HCT116 (cell line): ENCODE data around the gene MCAM. TPM values are rescaled to one million over a fixed set of nuclear protein-coding genes. Genes with fewer than 3 reads are reported as not detected.
A peak's percentile ranks its signal among the peaks of the same experiment; 100 is the strongest.

Experiments
- ATAC-seq: fragments of 200-7000 bp; cut with Tn5 transposase; 2 replicates; pipeline ENCODE4 v1.9.1; 2020; ENCODE audit warnings: mild to moderate bottlenecking, moderate library complexity
- BruUV-seq: library from RNA; stranded (reverse); fragments of 400-500 nt; replicated peaks from 2 replicates; lab custom pipeline; 2021; lab: Mats Ljungman, UMichigan
- CTCF ChIA-PET: fragments of 300-600 bp; sonication (Branson Sonifier 250); formaldehyde crosslinking; loops from one replicate; lab custom pipeline; 2021; ENCODE audit warnings: antibody characterized with exemption; lab: Charles Lee
- POLR2A ChIA-PET: fragments of 300-600, 350-600 bp; sonication (Branson Sonifier 250); formaldehyde crosslinking; loops from one replicate; lab custom pipeline; 2021; ENCODE audit warnings: antibody characterized with exemption; lab: Charles Lee
- RAD21 ChIA-PET, 2 experiments: fragments of 300-600 bp; sonication (Branson Sonifier 250); formaldehyde crosslinking; loops; one replicate each; lab custom pipeline; 2023; ENCODE audit warnings: low total read pairs in 2 of 2; ENCODE audit not compliant: uncharacterized antibody in 2 of 2, unreplicated experiment in 2 of 2, low non-redundant PET in 1 of 2; lab: Charles Lee
- DNase-seq: peaks from one replicate; pipeline ENCODE4 v3.0.0-alpha.2; 2010; ENCODE audit warnings: low read depth, low spot score
- H2AFZ ChIP-seq: fragments of 200-600 bp; shearing (Covaris generic), sonication (generic); 2 replicates; pipeline ENCODE4 v1.6.1; 2017; ENCODE audit warnings: low read depth, mixed run types, mixed read lengths, antibody characterized with exemption, low read length; ENCODE audit not compliant: poor library complexity, severe bottlenecking
- H3K27ac ChIP-seq: 2 replicates; pipeline ENCODE4 v1.5.1; 2012; ENCODE audit warnings: low read depth, low read length
- H3K27me3 ChIP-seq: fragments of 200-600 bp; sonication (generic); 2 replicates; pipeline ENCODE4 v1.6.1; 2016; ENCODE audit warnings: mixed run types, low read length, mixed read lengths; ENCODE audit not compliant: insufficient read depth
- H3K36me3 ChIP-seq, 2 experiments: fragments of 200-500 bp in 1 of 2; fragments of 200-600 bp in 1 of 2; sonication (Bioruptor generic) in 1 of 2; sonication (generic) in 1 of 2; 2 replicates each; pipeline versions ENCODE4 v1.5.1 to v1.6.1; 2014 to 2016; ENCODE audit warnings: low read length in 2 of 2, inconsistent platforms in 1 of 2, mixed read lengths in 1 of 2, mixed run types in 1 of 2; ENCODE audit not compliant: insufficient read depth in 2 of 2, control insufficient read depth in 1 of 2
- H3K4me1 ChIP-seq, 2 experiments: fragments of 200-600 bp in 1 of 2; sonication (generic) in 1 of 2; 2 replicates each; pipeline versions ENCODE4 v1.5.1 to v1.6.1; 2012 to 2017; ENCODE audit warnings: low read length in 2 of 2, inconsistent platforms in 1 of 2, mild to moderate bottlenecking in 1 of 2, mixed read lengths in 1 of 2, mixed run types in 1 of 2, moderate library complexity in 1 of 2; ENCODE audit not compliant: insufficient read depth in 2 of 2, control insufficient read depth in 1 of 2
- H3K4me2 ChIP-seq: fragments of 200-600 bp; sonication (generic); 2 replicates; pipeline ENCODE4 v1.6.1; 2017; ENCODE audit warnings: mixed run types, low read length, mixed read lengths
- H3K4me3 ChIP-seq, 2 experiments: fragments of 200-600 bp in 1 of 2; sonication (generic) in 1 of 2; replicated peaks in 1 of 2; 2 replicates each; pipeline ENCODE4 v1.5.1; 2011 to 2016; ENCODE audit warnings: low read length in 2 of 2, control low read depth in 1 of 2, low read depth in 1 of 2, mild to moderate bottlenecking in 1 of 2, mixed read lengths in 1 of 2, mixed run types in 1 of 2
- H3K79me2 ChIP-seq: fragments of 200-600 bp; sonication (generic); 2 replicates; pipeline ENCODE4 v1.6.1; 2017; ENCODE audit warnings: mild to moderate bottlenecking, mixed run types, low read length, moderate library complexity, mixed read lengths; ENCODE audit not compliant: insufficient read depth
- H3K9ac ChIP-seq: fragments of 200-600 bp; sonication (generic); 2 replicates; pipeline ENCODE4 v1.6.1; 2016; ENCODE audit warnings: low read length, mixed read lengths
- H3K9me2 ChIP-seq: fragments of 200-600 bp; sonication (generic), shearing (Covaris generic); 2 replicates; pipeline ENCODE4 v1.6.1; 2017; ENCODE audit warnings: mixed run types, mild to moderate bottlenecking, moderate library complexity; ENCODE audit not compliant: insufficient read depth
- H3K9me3 ChIP-seq, 2 experiments: fragments of 200-500 bp in 1 of 2; fragments of 200-600 bp in 1 of 2; sonication (Bioruptor generic) in 1 of 2; sonication (generic) in 1 of 2; 2 replicates each; pipeline ENCODE4 v1.6.1; 2014 to 2017; ENCODE audit warnings: low read length in 2 of 2, mixed read lengths in 2 of 2, inconsistent platforms in 1 of 2, low read depth in 1 of 2, mild to moderate bottlenecking in 1 of 2, mixed run types in 1 of 2, moderate library complexity in 1 of 2; ENCODE audit not compliant: control insufficient read depth in 1 of 2, insufficient read depth in 1 of 2
- H4K20me1 ChIP-seq: fragments of 200-600 bp; sonication (generic), shearing (Covaris generic); 2 replicates; pipeline ENCODE4 v1.6.1; 2017; ENCODE audit warnings: mixed run types, mild to moderate bottlenecking, moderate library complexity; ENCODE audit not compliant: insufficient read depth
- ATF3 ChIP-seq: IDR thresholded peaks from 2 replicates; pipeline ENCODE4 v1.6.1; 2012
- CBX3 ChIP-seq: IDR thresholded peaks from 2 replicates; pipeline ENCODE4 v1.6.1; 2012; ENCODE audit warnings: low read depth
- CEBPB ChIP-seq: IDR thresholded peaks from 2 replicates; pipeline ENCODE4 v1.6.1; 2012; ENCODE audit warnings: low read depth
- CTCF ChIP-seq, 3 experiments: fragments of 200-600 bp in 1 of 3; sonication (generic) in 1 of 3; IDR thresholded peaks in 2 of 3; conservative IDR thresholded peaks in 1 of 3; 2 replicates each; pipeline ENCODE4 v1.5.1; 2012 to 2017; ENCODE audit warnings: low read depth in 2 of 3, low read length in 2 of 3, antibody characterized with exemption in 1 of 3, borderline replicate concordance in 1 of 3, control low read depth in 1 of 3, mild to moderate bottlenecking in 1 of 3, mixed read lengths in 1 of 3, mixed run types in 1 of 3, moderate library complexity in 1 of 3; ENCODE audit not compliant: insufficient read depth in 1 of 3
- EGR1 ChIP-seq: IDR thresholded peaks from 2 replicates; pipeline ENCODE4 v1.6.1; 2012; ENCODE audit warnings: low read depth
- EZH2 ChIP-seq: fragments of 200-600 bp; sonication (generic); IDR thresholded peaks from 2 replicates; pipeline ENCODE4 v1.6.1; 2017; ENCODE audit warnings: antibody characterized with exemption, mixed run types
- EZH2phosphoT487 ChIP-seq: fragments of 200-600 bp; IDR thresholded peaks from 2 replicates; pipeline ENCODE4 v1.6.1; 2018; ENCODE audit warnings: antibody characterized with exemption, borderline replicate concordance
- FOSL1 ChIP-seq: IDR thresholded peaks from 2 replicates; pipeline ENCODE4 v1.6.1; 2012; ENCODE audit warnings: low read depth
- JUND ChIP-seq: IDR thresholded peaks from 2 replicates; pipeline ENCODE4 v1.6.1; 2012
- MAX ChIP-seq: IDR thresholded peaks from 2 replicates; pipeline ENCODE4 v1.6.1; 2012
- POLR2A ChIP-seq: IDR thresholded peaks from 2 replicates; pipeline ENCODE4 v1.7.0; 2011; ENCODE audit warnings: borderline replicate concordance; ENCODE audit not compliant: insufficient read depth, insufficient read length; ENCODE audit errors: extremely low read depth
- RAD21 ChIP-seq: IDR thresholded peaks from 2 replicates; pipeline ENCODE4 v1.6.1; 2012; ENCODE audit warnings: low read depth, mild to moderate bottlenecking
- SIN3A ChIP-seq: IDR thresholded peaks from 2 replicates; pipeline ENCODE4 v1.6.1; 2012; ENCODE audit warnings: low read depth
- SRF ChIP-seq: IDR thresholded peaks from 2 replicates; pipeline ENCODE4 v1.6.1; 2012; ENCODE audit warnings: low read depth
- YY1 ChIP-seq: IDR thresholded peaks from 2 replicates; pipeline ENCODE4 v1.6.1; 2011; ENCODE audit warnings: low read length, low read depth, moderate library complexity, mild to moderate bottlenecking; ENCODE audit not compliant: insufficient replicate concordance; ENCODE audit errors: extremely low read depth
- ZBTB33 ChIP-seq: IDR thresholded peaks from 2 replicates; pipeline ENCODE4 v1.6.1; 2011; ENCODE audit warnings: mild to moderate bottlenecking, low read length, moderate library complexity; ENCODE audit not compliant: insufficient replicate concordance; ENCODE audit errors: extremely low read depth
- ZFX ChIP-seq: fragments of 450-650 bp; IDR thresholded peaks from 2 replicates; pipeline ENCODE4 v1.6.1; 2017
- intact Hi-C: fragments of 100-400 bp; cut with micrococcal nuclease; formaldehyde crosslinking; loops from 2 replicates; pipeline ENCODE4 v1.10.0; 2022
- total RNA-seq: library from RNA; stranded (reverse); gene quantifications from one replicate; pipeline ENCODE4 v1.2.1, GENCODE V29; 2021; ENCODE audit not compliant: unreplicated experiment

Gene MCAM
- total RNA-seq, 1 experiment from 2014 or later, result 17.4 TPM

GRCh38 chr11:119290894-119291497 is 25.9 kb downstream of the MCAM start:
- H3K4me1 ChIP-seq, result peaks cover 0 to 4% of the 10 kb centered on the region in 2 experiments; a peak in 2 of 4 replicates
- ATAC-seq (no peak), DNase-seq (peak; percentile 2)
- H3K9ac ChIP-seq, result no peak overlapping the region
- no TSS peak for BruUV-seq
- no peaks in the 10 kb centered on the region for H3K79me2 ChIP-seq
- H3K4me3 ChIP-seq, result no peak overlapping the region
- H3K9me3 ChIP-seq, result peaks cover 3 to 7% of the 10 kb centered on the region in 2 experiments; a peak in 2 of 4 replicates
- no peaks in the 10 kb centered on the region for H4K20me1 ChIP-seq
- ChIA-PET POLR2A (no interaction called here), CTCF (no interaction called here), RAD21 (no interaction called here)
- no peaks in the 10 kb centered on the region for H3K27me3 ChIP-seq
- no peak overlapping the region for H2AFZ ChIP-seq
- H3K27ac ChIP-seq, result no peak overlapping the region
- peaks cover 9 to 25% of the 10 kb centered on the region in 2 experiments; a peak in 2 of 4 replicates for H3K36me3 ChIP-seq
- no peak; the same call in 1 of the 2 replicates for TF ChIP-seq RAD21
- peak; percentile 33; the same call in 1 of the 2 replicates for TF ChIP-seq SRF
- no peak for TF ChIP-seq EZH2phosphoT487
- no peak for TF ChIP-seq EZH2
- TF ChIP-seq CBX3, result peak; percentile 83
- H3K9me2 ChIP-seq, result no peaks in the 10 kb centered on the region
- intact Hi-C loops, result loop anchor here (10.0 kb wide), 1 partner anchor 186 kb away; the partner anchor contains the start of genes C2CD2L and DPAGT1
- no peak overlapping the region for H3K4me2 ChIP-seq

- no peak overlapping the region for H3K4me2 ChIP-seq
- H3K79me2 ChIP-seq, result no peaks in the 10 kb centered on the region
- ChIA-PET CTCF (no interaction called here), POLR2A (no interaction called here), RAD21 (no interaction called here)
- intact Hi-C loops, result no loop called here
- no peak for DNase-seq
- no peaks in the 10 kb centered on the region for H3K27me3 ChIP-seq
- peaks cover 3 to 7% of the 10 kb centered on the region in 2 experiments; a peak in 2 of 4 replicates for H3K9me3 ChIP-seq
- H3K36me3 ChIP-seq, result peaks cover 10 to 32% of the 10 kb centered on the region in 2 experiments; a peak in 2 of 4 replicates
- H3K4me1 ChIP-seq, result peaks cover 0 to 8% of the 10 kb centered on the region in 2 experiments; a peak in 2 of 4 replicates
- H3K9ac ChIP-seq, result no peak overlapping the region
- no peaks in the 10 kb centered on the region for H3K9me2 ChIP-seq
- H4K20me1 ChIP-seq, result no peaks in the 10 kb centered on the region
- no peak overlapping the region for H2AFZ ChIP-seq
- BruUV-seq, result no TSS peak
- H3K27ac ChIP-seq, result no peak overlapping the region
- H3K4me3 ChIP-seq, result no peak overlapping the region
- no peak for ATAC-seq
- TF ChIP-seq FOSL1 (no peak), ATF3 (no peak), EGR1 (no peak), YY1 (no peak), ZBTB33 (no peak), MAX (no peak), RAD21 (no peak), CBX3 (no peak), SRF (no peak), ZFX (no peak), CTCF (IDR thresholded peaks at IDR 0.05 in 2 of 3, conservative IDR thresholded peaks at IDR 0.05 in 1 of 3; ENCODE audit: borderline replicate concordance in 1 of 3, insufficient read depth in 1 of 3, low read depth in 2 of 3, low read length in 2 of 3) (no peak), EZH2 (no peak), CEBPB (no peak), JUND (no peak), SIN3A (no peak), POLR2A (no peak)
These were observed 28.7 kb downstream of the MCAM start for GRCh38 chr11:119288219-119288618.
